PFSK-1 (cell line): Measurements from ENCODE around the gene NHLRC2.

Experiments
- FOXP2 ChIP-seq: optimal IDR thresholded peaks from 2 replicates; pipeline ENCODE3; 2011; ENCODE audit warnings: borderline replicate concordance, control low read depth, inconsistent platforms; ENCODE audit not compliant: insufficient read depth; ENCODE audit errors: extremely low read length, extremely low read depth
- POLR2AphosphoS5 ChIP-seq: IDR thresholded peaks from 2 replicates; pipeline ENCODE4 v1.6.1; 2012; ENCODE audit warnings: low read depth, mild to moderate bottlenecking, control low read depth, low read length, moderate library complexity
- REST ChIP-seq, 2 experiments: IDR thresholded peaks; 2 replicates each; pipeline versions ENCODE4 v1.6.1 to v1.8.0; 2011 to 2012; ENCODE audit warnings: low read depth in 2 of 2, low read length in 2 of 2, control low read depth in 1 of 2, inconsistent platforms in 1 of 2, mild to moderate bottlenecking in 1 of 2, moderate library complexity in 1 of 2; ENCODE audit not compliant: insufficient read depth in 1 of 2
- SIN3A ChIP-seq: IDR thresholded peaks from 2 replicates; pipeline ENCODE4 v1.6.1; 2012; ENCODE audit warnings: mild to moderate bottlenecking, low read length, moderate library complexity, borderline replicate concordance; ENCODE audit not compliant: insufficient read depth
- TAF1 ChIP-seq: IDR thresholded peaks from 2 replicates; pipeline ENCODE4 v1.6.1; 2012; ENCODE audit warnings: low read length, control low read depth, borderline replicate concordance; ENCODE audit not compliant: insufficient read depth

Gene NHLRC2

GRCh38 chr10:113823389-113823788 is 31.1 kb upstream of the NHLRC2 start:
- TF ChIP-seq FOXP2: no peak
- no peak for TF ChIP-seq REST (IDR thresholded peaks at IDR 0.05; ENCODE audit: insufficient read depth in 1 of 2, low read depth in 2 of 2, low read length in 2 of 2)
- no peak for TF ChIP-seq POLR2AphosphoS5
- no peak for TF ChIP-seq TAF1
- no peak for TF ChIP-seq SIN3A

DNA sequence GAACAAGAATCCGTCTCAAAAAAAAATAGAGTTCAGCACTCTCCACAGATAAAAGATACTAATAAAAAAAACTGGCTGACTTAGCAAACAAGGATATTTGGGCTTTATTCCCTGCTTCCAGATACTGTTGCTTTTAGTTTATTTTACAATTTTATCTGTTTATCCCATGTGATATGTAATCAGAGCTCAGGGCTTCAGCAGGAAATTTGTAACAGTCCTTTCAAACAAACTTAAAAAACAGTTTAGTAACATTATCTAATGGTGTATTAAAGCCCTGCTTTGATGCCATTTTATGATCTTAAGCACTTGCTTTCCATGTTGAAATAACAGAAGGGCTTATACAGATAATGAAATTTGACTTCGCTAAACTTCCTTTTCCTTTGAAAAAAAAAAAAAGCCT is 28.7 kb upstream of the NHLRC2 start:
- TF ChIP-seq TAF1 (no peak), SIN3A (no peak), POLR2AphosphoS5 (no peak), REST (IDR thresholded peaks at IDR 0.05; ENCODE audit: insufficient read depth in 1 of 2, low read depth in 2 of 2, low read length in 2 of 2) (no peak), FOXP2 (no peak)

- TF ChIP-seq POLR2AphosphoS5 (no peak), SIN3A (no peak), FOXP2 (no peak), REST (IDR thresholded peaks at IDR 0.05; ENCODE audit: insufficient read depth in 1 of 2, low read depth in 2 of 2, low read length in 2 of 2) (no peak), TAF1 (no peak)
Observed at GRCh38 chr10:113842171-113842570, 12.3 kb upstream of the NHLRC2 start.

- TF ChIP-seq POLR2AphosphoS5: no peak
- TF ChIP-seq TAF1: no peak
- TF ChIP-seq SIN3A: no peak
- TF ChIP-seq REST (IDR thresholded peaks at IDR 0.05; ENCODE audit: insufficient read depth in 1 of 2, low read depth in 2 of 2, low read length in 2 of 2): no peak
- TF ChIP-seq FOXP2: no peak
Observed at GRCh38 chr10:113843972-113844485, 10.4 kb upstream of the NHLRC2 start.

DNA sequence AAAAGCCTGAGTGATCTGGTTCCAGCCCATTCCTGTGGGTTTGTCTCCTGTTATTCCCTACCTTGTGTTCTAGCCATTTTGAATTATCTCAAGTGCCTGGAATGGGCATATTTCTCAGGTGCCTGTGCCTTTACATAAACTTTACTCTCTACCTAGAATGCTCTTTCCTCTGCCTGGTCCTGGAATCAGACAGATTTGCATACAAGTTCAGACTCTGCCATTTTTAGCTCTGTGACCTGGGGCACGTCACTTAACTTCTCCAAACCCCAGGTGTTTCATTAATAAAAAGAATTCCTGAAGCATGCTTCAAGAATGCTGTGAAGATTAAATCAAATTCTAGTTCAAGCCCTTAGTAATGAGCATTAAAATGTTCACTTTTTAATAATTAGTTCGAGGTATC is 8.4 kb upstream of the NHLRC2 start:
- TF ChIP-seq SIN3A (no peak), TAF1 (no peak), REST (IDR thresholded peaks at IDR 0.05; ENCODE audit: insufficient read depth in 1 of 2, low read depth in 2 of 2, low read length in 2 of 2) (no peak), POLR2AphosphoS5 (no peak), FOXP2 (no peak)
